Neural cell (in vitro differentiated cells): ENCODE data around the gene SPON2. TPM values are rescaled to one million over a fixed set of nuclear protein-coding genes. Genes with fewer than 3 reads are reported as not detected.

ENCODE experiments used
- H2AFZ ChIP-seq: fragments of 200-600, 300-800 bp; sonication (generic), shearing (Covaris generic); 2 replicates; pipeline ENCODE4 v1.6.0; 2014; ENCODE audit warnings: low read depth, mild to moderate bottlenecking, antibody characterized with exemption, low read length, moderate library complexity
- H3F3A ChIP-seq: fragments of 200-600 bp; shearing (Covaris generic); 2 replicates; pipeline ENCODE4 v1.6.1; 2016; ENCODE audit warnings: mild to moderate bottlenecking, moderate library complexity, mixed read lengths, antibody characterized with exemption, low read length; ENCODE audit not compliant: insufficient read depth, poor library complexity, severe bottlenecking
- H3K27ac ChIP-seq: fragments of 200-600, 300-800 bp; sonication (generic), shearing (Covaris generic); 2 replicates; pipeline ENCODE4 v1.5.1; 2014; ENCODE audit warnings: mild to moderate bottlenecking, low read length, moderate library complexity
- H3K27me3 ChIP-seq: fragments of 300-800, 200-600 bp; sonication (generic), shearing (Covaris generic); 2 replicates; pipeline ENCODE4 v1.6.0; 2014; ENCODE audit warnings: mild to moderate bottlenecking, low read depth, low read length, moderate library complexity; ENCODE audit not compliant: insufficient read depth
- H3K36me3 ChIP-seq: fragments of 300-800, 200-600 bp; sonication (generic), shearing (Covaris generic); 2 replicates; pipeline ENCODE4 v1.5.1; 2014; ENCODE audit warnings: mild to moderate bottlenecking, antibody characterized with exemption, low read length, moderate library complexity; ENCODE audit not compliant: insufficient read depth
- H3K4me2 ChIP-seq: fragments of 300-800, 200-600 bp; sonication (generic), shearing (Covaris generic); 2 replicates; pipeline ENCODE4 v1.6.0; 2014; ENCODE audit warnings: mild to moderate bottlenecking, low read length
- H3K4me3 ChIP-seq: fragments of 300-800, 200-600 bp; sonication (generic), shearing (Covaris generic); 2 replicates; pipeline ENCODE4 v1.5.1; 2014; ENCODE audit warnings: mild to moderate bottlenecking, low read length, moderate library complexity
- H3K79me2 ChIP-seq: fragments of 200-600 bp; shearing (Covaris generic); replicated peaks from 2 replicates; pipeline ENCODE4 v1.6.0; 2014; ENCODE audit warnings: mild to moderate bottlenecking, low read length, moderate library complexity; ENCODE audit not compliant: insufficient read depth
- H3K9ac ChIP-seq: fragments of 300-800, 200-600 bp; sonication (generic), shearing (Covaris generic); 2 replicates; pipeline ENCODE4 v1.6.1; 2016; ENCODE audit warnings: mild to moderate bottlenecking, low read length, mixed read lengths
- H3K9me2 ChIP-seq: fragments of 200-600 bp; shearing (Covaris generic); 2 replicates; pipeline ENCODE4 v1.6.1; 2016; ENCODE audit warnings: mild to moderate bottlenecking, low read length, mixed read lengths; ENCODE audit not compliant: insufficient read depth
- H3K9me3 ChIP-seq: fragments of 200-600, 300-800 bp; sonication (generic), shearing (Covaris generic); 2 replicates; pipeline ENCODE4 v1.6.1; 2016; ENCODE audit warnings: mild to moderate bottlenecking, mixed run types, low read length, moderate library complexity, mixed read lengths
- H4K20me1 ChIP-seq: fragments of 200-600 bp; shearing (Covaris generic); 2 replicates; pipeline ENCODE4 v1.6.1; 2016; ENCODE audit warnings: mild to moderate bottlenecking, mixed run types; ENCODE audit not compliant: insufficient read depth
- EP300 ChIP-seq: fragments of 450-650 bp; conservative IDR thresholded peaks from 2 replicates; pipeline ENCODE4 v1.6.1; 2014; ENCODE audit warnings: antibody characterized with exemption, mild to moderate bottlenecking, moderate library complexity; ENCODE audit not compliant: poor library complexity, severe bottlenecking
- EZH2 ChIP-seq: fragments of 200-600, 300-800 bp; shearing (Covaris generic), sonication (generic); IDR thresholded peaks from 2 replicates; pipeline ENCODE4 v1.6.1; 2014; ENCODE audit warnings: antibody characterized with exemption, low read length, borderline replicate concordance, mild to moderate bottlenecking; ENCODE audit not compliant: insufficient read depth, poor library complexity, severe bottlenecking
- MXI1 ChIP-seq: fragments of 450-650 bp; conservative IDR thresholded peaks from 2 replicates; pipeline ENCODE4 v1.6.1; 2014; ENCODE audit warnings: antibody characterized with exemption, mild to moderate bottlenecking; ENCODE audit not compliant: poor library complexity, severe bottlenecking
- POLR2AphosphoS5 ChIP-seq: IDR thresholded peaks from 2 replicates; pipeline ENCODE4 v1.6.1; 2012
- RAD21 ChIP-seq: fragments of 450-650 bp; conservative IDR thresholded peaks from 2 replicates; pipeline ENCODE4 v1.6.1; 2014; ENCODE audit warnings: antibody characterized with exemption, mild to moderate bottlenecking, moderate library complexity
- SMC3 ChIP-seq: fragments of 450-650 bp; conservative IDR thresholded peaks from 2 replicates; pipeline ENCODE4 v1.6.1; 2014; ENCODE audit warnings: antibody characterized with exemption, mild to moderate bottlenecking, moderate library complexity; ENCODE audit not compliant: poor library complexity
- TAF1 ChIP-seq: IDR thresholded peaks from 2 replicates; pipeline ENCODE4 v1.6.1; 2012; ENCODE audit warnings: low read depth
- polyA plus RNA-seq: library from polyadenylated mRNA; depleted of rRNA; stranded (reverse); fragments of >200 nt; gene quantifications from 2 replicates; pipeline ENCODE4 v1.2.3, GENCODE V29; 2014
- TF ChIP-seq, protein P1 (sequence below): IDR thresholded peaks from 2 replicates; pipeline ENCODE4 v1.6.1; 2012; ENCODE audit warnings: borderline replicate concordance
- TF ChIP-seq, protein P2 (sequence below): fragments of 450-650 bp; IDR thresholded peaks from 2 replicates; pipeline ENCODE4 v1.5.1; 2014; ENCODE audit warnings: antibody characterized with exemption, mild to moderate bottlenecking, moderate library complexity; ENCODE audit not compliant: poor library complexity, severe bottlenecking

Gene SPON2
- polyA plus RNA-seq, 1 donor from 2014 or later, result 0.57 TPM

- no peaks in the 10 kb centered on the region for H4K20me1 ChIP-seq
- H3K9me3 ChIP-seq, result no peaks in the 10 kb centered on the region
- no peaks in the 10 kb centered on the region for H3F3A ChIP-seq
- H3K4me2 ChIP-seq, result no peak overlapping the region
- H3K36me3 ChIP-seq, result no peaks in the 10 kb centered on the region
- H3K9ac ChIP-seq, result no peak overlapping the region
- H3K4me3 ChIP-seq, result peak overlapping the region; percentile 51
- H3K27me3 ChIP-seq, result peaks cover 65% of the 10 kb centered on the region
- no peak overlapping the region for H2AFZ ChIP-seq
- H3K9me2 ChIP-seq, result no peaks in the 10 kb centered on the region
- TF ChIP-seq MXI1 (no peak), POLR2AphosphoS5 (no peak), RAD21 (no peak), EZH2 (no peak), TAF1 (no peak), EP300 (no peak), SMC3 (no peak)
- TF ChIP-seq, protein P1, sequence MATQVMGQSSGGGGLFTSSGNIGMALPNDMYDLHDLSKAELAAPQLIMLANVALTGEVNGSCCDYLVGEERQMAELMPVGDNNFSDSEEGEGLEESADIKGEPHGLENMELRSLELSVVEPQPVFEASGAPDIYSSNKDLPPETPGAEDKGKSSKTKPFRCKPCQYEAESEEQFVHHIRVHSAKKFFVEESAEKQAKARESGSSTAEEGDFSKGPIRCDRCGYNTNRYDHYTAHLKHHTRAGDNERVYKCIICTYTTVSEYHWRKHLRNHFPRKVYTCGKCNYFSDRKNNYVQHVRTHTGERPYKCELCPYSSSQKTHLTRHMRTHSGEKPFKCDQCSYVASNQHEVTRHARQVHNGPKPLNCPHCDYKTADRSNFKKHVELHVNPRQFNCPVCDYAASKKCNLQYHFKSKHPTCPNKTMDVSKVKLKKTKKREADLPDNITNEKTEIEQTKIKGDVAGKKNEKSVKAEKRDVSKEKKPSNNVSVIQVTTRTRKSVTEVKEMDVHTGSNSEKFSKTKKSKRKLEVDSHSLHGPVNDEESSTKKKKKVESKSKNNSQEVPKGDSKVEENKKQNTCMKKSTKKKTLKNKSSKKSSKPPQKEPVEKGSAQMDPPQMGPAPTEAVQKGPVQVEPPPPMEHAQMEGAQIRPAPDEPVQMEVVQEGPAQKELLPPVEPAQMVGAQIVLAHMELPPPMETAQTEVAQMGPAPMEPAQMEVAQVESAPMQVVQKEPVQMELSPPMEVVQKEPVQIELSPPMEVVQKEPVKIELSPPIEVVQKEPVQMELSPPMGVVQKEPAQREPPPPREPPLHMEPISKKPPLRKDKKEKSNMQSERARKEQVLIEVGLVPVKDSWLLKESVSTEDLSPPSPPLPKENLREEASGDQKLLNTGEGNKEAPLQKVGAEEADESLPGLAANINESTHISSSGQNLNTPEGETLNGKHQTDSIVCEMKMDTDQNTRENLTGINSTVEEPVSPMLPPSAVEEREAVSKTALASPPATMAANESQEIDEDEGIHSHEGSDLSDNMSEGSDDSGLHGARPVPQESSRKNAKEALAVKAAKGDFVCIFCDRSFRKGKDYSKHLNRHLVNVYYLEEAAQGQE, result no peak
- TF ChIP-seq, protein P2, sequence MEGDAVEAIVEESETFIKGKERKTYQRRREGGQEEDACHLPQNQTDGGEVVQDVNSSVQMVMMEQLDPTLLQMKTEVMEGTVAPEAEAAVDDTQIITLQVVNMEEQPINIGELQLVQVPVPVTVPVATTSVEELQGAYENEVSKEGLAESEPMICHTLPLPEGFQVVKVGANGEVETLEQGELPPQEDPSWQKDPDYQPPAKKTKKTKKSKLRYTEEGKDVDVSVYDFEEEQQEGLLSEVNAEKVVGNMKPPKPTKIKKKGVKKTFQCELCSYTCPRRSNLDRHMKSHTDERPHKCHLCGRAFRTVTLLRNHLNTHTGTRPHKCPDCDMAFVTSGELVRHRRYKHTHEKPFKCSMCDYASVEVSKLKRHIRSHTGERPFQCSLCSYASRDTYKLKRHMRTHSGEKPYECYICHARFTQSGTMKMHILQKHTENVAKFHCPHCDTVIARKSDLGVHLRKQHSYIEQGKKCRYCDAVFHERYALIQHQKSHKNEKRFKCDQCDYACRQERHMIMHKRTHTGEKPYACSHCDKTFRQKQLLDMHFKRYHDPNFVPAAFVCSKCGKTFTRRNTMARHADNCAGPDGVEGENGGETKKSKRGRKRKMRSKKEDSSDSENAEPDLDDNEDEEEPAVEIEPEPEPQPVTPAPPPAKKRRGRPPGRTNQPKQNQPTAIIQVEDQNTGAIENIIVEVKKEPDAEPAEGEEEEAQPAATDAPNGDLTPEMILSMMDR, result no peak
- H3K79me2 ChIP-seq, result no peaks in the 10 kb centered on the region
- H3K27ac ChIP-seq, result no peak overlapping the region
Measured at GRCh38 chr4:1171311-1172227, 814 bp downstream of the SPON2 start.

- Histone ChIP-seq H3K27me3 (peaks cover 65% of the 10 kb centered on the region), H3K79me2 (no peaks in the 10 kb centered on the region), H3K9ac (no peak overlapping the region), H2AFZ (no peak overlapping the region), H3K9me2 (no peaks in the 10 kb centered on the region), H3K27ac (no peak overlapping the region), H4K20me1 (no peaks in the 10 kb centered on the region), H3K9me3 (no peaks in the 10 kb centered on the region), H3K4me2 (no peak overlapping the region), H3K4me3 (peak overlapping the region; percentile 51), H3K36me3 (no peaks in the 10 kb centered on the region), H3F3A (no peaks in the 10 kb centered on the region)
- TF ChIP-seq SMC3 (no peak), TAF1 (no peak), EZH2 (no peak), EP300 (no peak), MXI1 (no peak), RAD21 (no peak), POLR2AphosphoS5 (no peak)
- TF ChIP-seq, protein P2, result no peak
- TF ChIP-seq, protein P1, result no peak
Measured at GRCh38 chr4:1170976-1171310, 1.4 kb downstream of the SPON2 start.
